GM19455 (cell line): Measurements from ENCODE around the gene ZC3H15.

Source experiments
- ATAC-seq: cut with Tn5 transposase; IDR thresholded peaks from one replicate; pipeline ENCODE4 v1.9.1; 2021; ENCODE audit not compliant: unreplicated experiment

ZC3H15 gene

DNA sequence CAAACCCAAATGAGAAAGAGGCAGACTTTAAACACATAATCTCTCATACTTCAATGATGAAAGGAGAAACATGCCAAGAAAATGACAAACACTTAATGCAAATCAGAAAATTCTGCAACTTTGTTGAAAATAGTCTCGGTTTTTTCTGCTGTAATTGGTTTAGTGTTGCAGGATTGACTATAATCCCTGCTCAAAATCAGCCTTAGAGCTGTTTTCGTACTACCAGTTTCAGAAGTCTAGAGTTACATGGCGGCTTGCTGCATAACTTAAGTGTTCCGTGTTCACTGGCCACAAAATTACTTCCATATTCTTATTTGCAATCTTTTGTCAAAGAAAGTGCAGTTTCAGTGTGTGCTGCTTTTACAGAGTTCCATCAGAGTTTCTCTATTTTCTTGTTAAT, 54.9 kb downstream of the ZC3H15 start:
- no peak for ATAC-seq

DNA sequence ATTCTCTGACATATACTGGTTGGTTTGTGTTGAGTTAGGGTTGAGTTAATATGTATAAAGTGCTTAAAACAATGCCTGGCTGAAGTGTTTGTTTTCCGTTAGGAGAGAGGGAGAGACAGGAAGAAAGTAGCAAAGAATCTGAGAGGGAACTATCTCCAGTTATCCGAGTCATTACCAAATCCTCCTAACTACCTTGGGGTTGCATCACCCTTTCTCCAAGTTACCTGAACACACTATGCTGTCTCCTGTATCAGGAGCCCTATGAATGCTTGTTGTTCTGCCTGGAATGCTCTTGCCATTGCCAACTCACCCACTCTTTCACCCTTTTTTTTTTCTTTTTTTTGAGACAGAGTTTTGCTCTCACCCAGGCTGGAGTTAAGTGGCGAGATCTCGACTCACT, 55.9 kb downstream of the ZC3H15 start:
- no peak for ATAC-seq

DNA sequence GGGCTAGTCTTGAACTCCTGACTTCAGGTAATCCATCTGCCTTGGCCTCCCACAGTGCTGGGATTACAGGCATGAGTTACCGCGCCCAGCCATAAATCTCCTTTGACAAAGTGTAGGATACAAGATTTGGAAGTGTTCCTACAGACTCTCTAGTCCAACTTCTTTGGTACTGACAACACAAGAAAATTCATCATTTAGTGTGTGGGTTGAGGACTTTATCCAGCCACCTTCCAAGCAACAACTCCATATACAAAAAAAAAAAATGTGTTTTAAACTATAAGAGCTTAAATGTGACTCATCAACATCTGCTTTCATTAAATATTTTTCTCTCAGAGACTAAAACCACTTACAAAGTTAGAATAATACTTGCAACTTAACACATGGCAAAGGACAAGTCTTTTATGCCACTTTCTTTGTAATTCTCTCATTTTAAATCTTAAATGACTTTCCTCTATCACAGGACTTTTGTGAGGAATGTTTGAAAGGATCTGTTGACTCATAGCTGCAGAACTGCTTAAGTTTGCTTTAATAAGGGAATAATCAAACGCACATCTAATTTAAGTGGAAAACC, 57.6 kb downstream of the ZC3H15 start:
- ATAC-seq = no peak

DNA sequence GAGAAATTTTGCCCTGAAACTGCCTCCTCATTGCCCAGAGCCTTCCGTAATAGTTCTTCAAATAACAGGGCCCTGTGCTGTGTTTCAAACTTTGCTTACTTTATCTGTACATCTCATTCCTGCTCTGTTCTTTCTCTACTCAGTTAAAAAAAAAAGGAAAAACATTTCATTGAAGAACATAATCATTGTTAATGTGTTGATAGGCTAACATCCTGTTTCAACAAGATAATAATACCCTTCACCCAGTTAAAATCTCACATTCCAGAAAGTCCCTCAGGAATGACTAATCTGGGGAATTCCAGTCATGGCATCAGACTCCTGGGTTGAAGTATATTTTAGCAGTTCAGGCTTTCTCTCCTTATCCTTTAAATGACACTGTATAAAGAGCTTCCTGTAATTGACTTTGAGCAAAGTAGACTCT, 58.2 kb downstream of the ZC3H15 start:
- no peak for ATAC-seq

DNA sequence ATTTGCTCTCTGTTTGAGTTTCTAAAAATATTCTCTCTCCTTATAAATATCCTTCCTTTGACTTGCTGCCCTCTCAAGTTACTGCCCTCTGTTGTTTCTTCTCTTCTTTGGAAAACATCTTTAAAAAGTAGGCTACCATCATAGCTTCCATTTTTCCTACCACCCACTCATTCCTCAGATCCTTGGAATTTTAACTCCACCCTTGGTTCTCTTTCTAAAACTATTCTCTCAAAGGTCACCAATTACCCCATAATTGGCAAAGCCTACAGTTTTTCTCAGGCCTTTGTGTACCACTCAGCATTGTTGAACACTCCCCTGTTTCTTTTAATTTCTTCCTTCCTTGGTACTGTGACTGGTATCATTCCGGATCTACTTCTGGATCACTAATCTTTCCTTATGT, 60.8 kb downstream of the ZC3H15 start:
- no peak for ATAC-seq

DNA sequence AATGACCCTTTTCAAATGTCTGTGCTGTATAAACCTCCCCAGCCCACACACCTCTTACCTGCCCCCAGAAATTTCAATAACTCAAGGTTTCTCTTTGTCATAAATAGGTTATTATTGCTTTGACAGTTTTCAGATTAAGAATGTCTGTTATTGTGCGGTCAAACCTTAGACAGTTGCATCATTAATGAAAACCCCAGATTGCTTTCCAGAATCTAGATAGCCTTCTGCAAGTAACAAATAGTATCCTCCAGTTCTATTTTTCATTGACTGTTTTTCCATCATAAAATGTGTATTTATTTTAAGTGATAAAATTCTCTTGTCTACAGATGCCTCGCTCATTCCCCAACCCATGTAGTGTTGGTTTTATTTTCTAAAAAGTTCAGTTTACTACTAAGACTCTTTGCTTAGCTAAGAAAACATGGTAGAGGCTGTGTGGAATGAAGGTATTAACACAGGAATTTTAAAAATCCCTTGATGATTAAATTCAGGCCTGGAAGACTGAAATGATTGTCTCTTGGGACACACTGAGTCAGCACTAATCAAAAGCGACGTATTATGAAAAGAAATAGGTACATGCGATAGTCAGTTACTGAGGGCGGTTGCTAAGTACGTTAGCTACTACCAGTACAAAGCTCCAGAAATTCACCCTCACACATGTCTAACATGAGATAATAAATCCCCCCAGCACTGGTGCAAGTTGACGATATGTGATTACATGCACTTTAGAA, 65.4 kb downstream of the ZC3H15 start:
- no peak for ATAC-seq

DNA sequence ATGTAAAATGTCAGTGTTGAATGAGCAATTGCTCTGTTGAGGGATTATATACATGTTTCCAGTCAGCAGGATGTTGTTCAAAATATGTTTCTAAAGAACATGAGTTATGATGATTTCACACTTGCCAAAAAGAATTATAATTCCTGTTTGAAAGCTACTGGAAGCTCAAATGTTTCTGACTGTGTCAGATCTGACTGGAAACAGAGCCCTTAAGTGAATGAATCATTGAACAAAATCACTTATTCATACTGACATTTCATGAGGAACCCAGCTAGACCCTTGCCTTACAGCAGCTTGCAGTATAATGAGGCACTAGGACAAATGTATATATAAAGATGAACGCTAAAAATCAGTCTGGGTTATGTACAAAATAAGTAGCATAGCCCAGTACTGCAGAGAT, 68.4 kb downstream of the ZC3H15 start:
- ATAC-seq = no peak

DNA sequence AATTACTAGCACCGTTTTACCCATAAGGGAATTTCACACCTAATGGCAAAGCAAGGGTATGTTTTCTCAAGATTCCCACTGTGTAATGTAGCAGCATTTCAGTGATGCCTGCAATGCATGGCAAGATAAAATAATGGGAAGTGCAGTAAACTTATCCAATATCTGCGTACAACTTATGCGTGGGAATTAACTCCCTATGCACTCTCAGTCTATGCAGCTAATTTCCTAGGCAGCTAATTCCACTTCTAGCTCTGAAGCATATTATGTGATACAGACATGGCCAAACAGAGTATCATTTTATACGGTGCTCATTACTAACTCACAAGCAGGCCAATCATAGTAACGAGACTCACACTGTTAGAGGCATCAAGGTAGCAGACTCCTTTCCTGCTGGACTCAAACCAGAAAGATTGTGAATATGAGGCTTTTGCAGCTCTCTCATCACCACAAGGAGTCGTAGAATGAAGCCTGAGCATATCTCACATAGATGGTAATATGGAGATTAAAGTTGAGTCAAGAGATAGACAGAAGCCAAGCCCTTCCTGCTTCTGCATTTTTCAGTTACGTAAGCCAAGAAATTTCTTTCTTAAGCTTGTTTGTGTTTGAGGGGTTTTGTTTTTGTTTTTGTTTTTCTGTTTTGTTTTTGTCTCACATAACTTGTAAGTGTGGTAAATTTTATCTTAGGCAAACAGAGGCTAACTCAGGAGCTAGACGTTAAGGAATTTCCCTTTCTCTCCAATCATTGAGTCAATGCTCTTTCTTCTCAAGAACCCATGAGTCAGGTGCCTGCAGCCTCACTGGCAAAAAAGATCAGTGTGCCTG, 69.0 kb downstream of the ZC3H15 start:
- no peak for ATAC-seq

DNA sequence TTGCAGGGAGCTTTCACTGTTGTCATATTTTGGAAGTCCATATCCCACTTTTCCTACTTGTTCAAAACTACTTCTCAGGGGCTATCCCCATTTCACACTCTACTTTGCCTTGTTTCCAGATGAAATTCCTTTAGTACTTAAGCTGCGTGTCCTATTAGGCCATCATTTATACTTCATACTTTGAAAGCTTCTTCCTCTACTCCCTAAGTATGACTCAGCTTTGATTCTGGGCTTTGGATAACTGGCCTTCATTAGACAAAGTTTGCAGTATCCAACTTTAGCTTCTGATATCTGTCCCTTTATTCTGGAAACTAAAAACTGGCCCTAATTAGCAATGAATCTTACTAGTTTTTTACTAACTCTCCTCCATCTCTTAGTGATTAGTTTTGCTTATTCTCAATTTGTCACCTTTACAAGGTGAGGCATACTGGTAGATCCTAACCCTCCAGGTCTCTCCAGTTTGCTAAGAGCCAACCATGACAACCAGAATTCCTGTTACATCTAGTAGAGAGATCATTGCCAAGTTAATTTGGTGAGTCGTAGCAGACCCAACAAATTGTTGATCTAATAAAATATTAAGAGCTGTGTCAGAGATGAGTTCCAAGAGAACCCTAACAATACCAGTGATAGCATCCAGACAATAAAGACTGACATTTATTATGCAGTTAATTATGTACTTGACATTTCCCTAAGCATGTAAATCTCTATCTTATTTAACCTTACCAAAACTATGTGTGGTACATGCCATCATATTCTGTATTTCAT, 72.6 kb downstream of the ZC3H15 start:
- ATAC-seq = no peak
